ENCODE results near the gene ZMYM3.

- TF ChIP-seq CTCF (IDR thresholded peaks at IDR 0.05): no peak
- no peak for TF ChIP-seq EP300 (IDR thresholded peaks at IDR 0.05)
- TF ChIP-seq POLR2A (IDR thresholded peaks at IDR 0.05): no peak
These were observed 31.0 kb downstream of the ZMYM3 start, which contains the start of gene GJB1 for GRCh38 chrX:71222929-71223328.
